Globus pallidus (tissue), 1 donor: ENCODE data around the gene TSPAN31.

Source experiments
- DNase-seq: peaks from one replicate; pipeline ENCODE4 v3.0.0-alpha.2; 2015; ENCODE audit warnings: low spot score

TSPAN31 gene

GRCh38 chr12:57752668-57753000 lies 7.8 kb downstream of the TSPAN31 start:
- no peak for DNase-seq

- no peak for DNase-seq
Observed at GRCh38 chr12:57753756-57754337, 9.0 kb downstream of the TSPAN31 start.

- no peak for DNase-seq
Observed at GRCh38 chr12:57754411-57755193, 9.8 kb downstream of the TSPAN31 start, which contains the start of gene MARCHF9. TSS of gene MARCHF9 (plus strand) at chr12:57755103. CDS start at chr12:57755529, 426 bp downstream.

DNA sequence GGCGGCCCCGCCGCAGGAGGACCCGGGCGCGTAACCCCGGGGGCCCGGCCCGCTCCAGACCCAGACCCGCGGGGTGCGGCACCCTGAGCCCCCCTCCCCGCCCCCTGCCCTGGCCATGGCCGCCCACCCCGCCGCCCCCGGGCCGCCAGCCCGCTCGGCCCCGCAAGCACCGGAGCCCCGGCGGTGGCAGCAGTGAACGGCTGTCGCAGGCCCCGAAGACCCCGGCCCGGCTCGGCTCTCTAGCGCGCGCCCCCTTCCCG lies 10.3 kb downstream of the TSPAN31 start:
- no peak for DNase-seq

DNA sequence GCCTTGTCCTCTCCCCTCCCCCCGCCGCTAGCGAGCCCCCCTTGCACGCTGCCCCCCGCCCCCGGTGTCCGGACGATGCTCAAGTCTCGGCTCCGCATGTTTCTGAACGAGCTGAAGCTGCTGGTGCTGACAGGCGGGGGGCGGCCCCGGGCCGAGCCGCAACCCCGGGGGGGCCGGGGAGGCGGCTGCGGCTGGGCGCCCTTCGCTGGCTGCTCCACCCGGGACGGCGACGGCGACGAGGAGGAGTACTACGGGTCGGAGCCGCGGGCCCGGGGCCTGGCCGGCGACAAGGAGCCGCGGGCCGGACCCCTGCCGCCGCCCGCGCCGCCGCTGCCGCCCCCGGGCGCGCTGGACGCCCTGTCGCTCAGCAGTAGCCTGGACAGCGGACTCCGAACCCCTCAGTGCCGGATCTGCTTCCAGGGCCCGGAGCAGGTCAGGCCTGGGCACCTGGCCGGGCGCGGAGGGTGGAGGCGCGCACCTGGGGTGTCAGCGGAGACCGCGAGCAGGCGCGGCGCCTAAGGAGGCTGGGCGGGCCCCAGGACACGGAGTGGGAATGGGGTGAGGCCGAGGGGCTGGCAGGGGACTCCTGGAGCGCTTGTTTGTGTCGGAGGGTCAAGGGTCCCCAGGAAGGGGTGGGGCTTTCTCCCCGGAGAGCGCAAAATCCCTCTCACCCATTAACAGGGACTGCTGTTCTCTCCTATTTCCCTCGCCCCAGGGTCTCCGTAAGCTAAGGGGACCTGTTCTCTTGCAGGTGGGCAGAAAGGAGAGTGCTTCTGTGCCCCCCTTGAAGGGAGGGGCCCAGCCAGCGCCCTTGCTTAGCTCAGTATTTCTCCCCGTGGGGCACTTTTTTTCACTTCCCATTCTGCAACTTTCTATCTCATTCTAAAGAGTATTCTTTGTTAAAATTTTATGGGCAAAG lies 10.9 kb downstream of the TSPAN31 start:
- DNase-seq: no peak

DNA sequence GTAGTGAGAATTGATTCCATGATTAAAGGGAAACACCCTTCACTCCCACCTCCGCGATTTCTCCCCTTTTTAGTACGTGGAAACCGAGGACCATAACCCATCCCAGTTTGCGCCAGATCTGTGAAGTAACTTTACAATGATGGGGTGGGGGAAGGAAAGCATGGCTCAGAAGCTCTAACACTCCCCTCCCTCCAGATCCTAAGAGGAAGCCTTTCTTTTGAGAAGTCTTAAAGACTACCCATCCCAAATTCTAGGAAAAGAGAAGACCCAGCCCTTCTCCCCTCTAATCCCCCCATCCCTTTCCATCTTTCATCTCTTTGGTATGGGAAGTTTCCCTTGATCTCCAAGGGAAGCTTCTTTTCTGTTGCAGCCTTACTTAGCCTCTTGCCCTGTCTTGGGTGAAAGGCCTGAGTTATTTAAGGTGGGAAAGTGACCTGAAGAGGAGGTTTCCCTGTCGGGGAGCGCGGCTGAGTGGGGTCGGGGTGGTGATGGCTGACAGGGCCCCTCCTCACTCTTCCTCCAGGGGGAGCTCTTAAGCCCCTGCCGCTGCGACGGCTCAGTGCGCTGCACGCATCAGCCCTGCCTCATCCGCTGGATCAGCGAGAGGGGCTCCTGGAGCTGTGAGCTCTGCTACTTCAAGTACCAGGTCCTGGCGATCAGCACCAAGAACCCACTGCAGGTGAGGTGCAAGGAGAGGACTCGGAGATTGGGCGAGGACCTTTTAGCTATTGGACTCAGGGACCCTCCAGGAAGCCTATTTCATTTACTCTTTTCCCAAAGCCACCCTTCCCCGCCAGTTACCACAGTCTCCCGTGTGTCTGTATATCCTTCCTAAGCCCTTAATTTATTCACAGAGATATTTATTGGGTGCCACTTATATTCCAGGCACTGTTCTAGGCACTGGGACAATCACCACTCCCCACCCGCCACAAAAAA lies 11.8 kb downstream of the TSPAN31 start:
- DNase-seq: no peak

DNA sequence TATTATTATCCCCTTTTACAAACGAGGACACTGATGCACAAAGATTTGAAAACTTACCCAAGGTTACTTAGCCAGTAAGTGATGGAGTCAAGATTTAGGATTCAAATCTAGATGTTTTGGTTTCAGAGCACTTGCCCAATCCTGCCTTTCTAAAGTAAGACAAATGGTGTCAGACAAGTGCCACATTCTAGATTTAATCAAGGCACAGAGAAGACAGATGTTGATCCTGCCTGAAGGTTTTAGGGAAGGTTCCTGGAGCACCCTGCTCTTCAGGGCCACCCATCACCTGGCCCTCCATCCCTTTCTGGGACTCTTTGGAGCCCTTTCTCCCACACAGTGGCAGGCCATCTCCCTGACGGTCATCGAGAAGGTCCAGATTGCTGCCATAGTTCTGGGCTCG lies 12.9 kb downstream of the TSPAN31 start:
- DNase-seq: no peak

- no peak for DNase-seq
Observed at GRCh38 chr12:57758552-57759359, 13.9 kb downstream of the TSPAN31 start.

DNA sequence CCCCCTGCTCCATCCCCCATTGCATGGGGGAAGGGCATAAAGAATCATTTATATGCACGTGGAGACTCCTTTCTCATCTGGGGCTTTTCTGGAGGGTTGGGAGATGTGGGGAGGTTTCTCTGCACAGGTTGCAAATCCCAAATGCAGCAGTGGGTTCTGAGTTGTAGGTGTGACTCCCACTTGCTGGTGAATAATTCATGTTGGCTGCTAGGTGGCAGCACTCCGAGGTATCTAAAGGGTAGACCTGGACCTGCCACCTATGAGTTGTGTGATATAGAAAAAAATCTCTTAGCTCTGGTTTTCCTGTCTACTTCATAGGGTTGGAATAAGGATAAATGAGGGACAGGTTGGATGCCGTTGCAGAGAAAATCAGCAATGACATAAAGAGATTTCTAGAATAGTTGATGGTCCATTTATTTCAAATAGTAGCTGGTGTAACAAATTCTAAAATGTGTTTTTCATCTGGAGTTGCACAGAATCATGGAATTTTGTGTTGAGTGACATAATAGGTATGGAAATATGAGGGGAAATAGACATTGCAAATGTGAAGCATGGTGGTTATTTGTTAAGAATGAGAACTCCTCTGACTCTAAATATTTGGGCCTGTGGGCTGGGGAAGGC lies 14.6 kb downstream of the TSPAN31 start:
- DNase-seq: no peak

- DNase-seq: no peak
Observed at GRCh38 chr12:57760347-57760982, 15.6 kb downstream of the TSPAN31 start.

DNA sequence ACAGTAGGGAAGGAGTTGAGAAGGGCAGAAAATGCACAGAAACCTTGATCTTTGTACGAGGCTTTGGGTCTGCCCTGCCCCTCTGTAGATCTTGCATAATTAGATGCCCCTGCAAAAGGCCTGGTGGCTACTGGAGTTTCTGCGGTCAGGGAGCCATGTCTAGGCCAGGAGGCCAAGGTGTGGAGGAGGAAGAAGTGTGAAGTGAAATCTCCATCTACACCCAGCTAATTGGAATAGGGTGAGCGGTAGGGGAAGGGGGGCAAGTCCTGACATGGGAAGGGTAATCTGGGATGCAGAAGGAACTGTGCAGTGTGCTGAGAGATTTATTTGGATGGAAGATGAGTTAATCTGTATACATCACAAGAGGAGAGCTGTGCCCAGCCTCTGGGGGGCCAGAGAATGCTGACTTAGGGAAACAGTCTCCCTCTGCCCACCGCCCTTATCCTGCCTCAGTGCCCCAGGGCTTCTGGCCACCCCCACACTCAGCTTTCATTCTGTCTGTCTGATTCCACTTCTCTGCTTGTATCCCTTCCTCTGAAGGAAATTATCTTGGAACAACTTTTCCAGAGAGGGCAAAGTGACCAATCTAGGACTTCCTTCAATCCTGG lies 16.7 kb downstream of the TSPAN31 start:
- DNase-seq: no peak

DNA sequence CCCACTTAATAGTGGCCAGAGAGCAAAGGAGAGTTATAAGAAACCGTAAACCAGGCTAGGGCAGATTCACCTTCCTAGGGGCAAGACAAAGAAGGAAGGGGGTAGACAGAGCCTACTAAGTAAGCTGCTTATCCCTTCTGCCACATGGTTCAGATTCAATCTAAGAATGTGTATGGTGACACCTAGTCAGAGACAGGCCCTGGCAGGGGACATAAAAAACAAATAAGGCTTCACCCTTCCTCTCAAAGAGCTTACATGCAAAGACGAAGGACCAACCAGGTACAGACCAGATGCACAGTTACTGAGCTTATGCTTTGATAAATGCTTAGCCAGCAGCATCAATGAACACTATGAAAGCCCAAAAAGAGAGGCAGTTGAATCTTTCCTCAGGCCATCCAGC lies 17.6 kb downstream of the TSPAN31 start:
- DNase-seq: no peak

DNA sequence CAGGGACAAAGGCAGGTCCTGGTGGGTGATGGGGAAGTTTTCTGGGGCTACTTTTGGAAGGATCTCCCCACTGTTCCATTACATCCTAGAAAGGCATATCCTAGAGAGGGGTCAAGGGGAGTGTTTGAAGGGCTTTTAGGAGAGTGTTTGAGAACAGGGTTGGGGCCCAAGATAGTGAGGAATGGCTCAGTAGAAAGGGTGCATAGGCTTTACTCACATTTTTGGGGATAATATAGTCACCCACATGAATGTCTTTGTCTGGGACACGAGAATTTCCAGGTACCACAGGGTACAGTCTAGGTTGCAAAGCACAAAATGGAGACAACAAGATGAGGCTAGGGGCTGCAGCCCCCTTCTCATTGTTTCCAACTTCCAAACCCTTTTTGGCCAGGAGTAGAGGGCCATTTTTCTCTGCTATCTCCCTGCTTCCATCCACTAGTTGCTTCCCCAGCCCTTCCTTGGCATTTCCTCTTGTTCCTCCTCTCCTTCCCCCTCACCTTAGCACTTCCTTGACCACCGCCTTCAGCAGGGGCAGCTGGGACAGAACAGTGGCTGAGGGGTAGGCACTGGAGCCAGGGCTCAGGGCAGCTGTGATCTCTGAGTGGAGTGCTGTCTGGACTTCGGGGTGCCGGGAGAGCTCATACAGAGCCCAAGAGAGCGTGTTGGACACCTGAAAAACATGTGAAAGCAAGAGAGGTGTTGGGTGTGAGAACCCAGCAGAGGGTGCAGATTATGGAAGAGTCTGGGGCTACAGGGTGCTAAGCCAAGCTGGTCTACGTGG lies 19.2 kb downstream of the TSPAN31 start:
- no peak for DNase-seq

DNA sequence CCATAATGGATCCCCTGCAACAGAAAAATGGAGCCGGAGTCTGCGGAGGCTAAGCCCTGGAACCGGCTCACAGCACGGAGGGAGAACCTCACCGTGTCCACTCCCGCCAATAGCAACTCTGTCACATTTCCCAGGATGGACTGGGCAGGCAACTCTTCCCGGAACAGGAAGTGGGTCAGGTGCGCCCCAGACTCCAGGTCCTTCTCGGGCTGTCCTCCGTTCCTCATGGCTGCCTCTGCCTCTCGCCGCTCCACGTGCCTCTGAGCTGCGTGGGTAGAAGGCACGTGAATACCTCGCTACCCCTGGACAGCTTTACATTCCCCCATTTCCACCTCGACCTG lies 19.8 kb downstream of the TSPAN31 start:
- no peak for DNase-seq

GRCh38 chr12:57765003-57765697 lies 20.3 kb downstream of the TSPAN31 start:
- DNase-seq: no peak

DNA sequence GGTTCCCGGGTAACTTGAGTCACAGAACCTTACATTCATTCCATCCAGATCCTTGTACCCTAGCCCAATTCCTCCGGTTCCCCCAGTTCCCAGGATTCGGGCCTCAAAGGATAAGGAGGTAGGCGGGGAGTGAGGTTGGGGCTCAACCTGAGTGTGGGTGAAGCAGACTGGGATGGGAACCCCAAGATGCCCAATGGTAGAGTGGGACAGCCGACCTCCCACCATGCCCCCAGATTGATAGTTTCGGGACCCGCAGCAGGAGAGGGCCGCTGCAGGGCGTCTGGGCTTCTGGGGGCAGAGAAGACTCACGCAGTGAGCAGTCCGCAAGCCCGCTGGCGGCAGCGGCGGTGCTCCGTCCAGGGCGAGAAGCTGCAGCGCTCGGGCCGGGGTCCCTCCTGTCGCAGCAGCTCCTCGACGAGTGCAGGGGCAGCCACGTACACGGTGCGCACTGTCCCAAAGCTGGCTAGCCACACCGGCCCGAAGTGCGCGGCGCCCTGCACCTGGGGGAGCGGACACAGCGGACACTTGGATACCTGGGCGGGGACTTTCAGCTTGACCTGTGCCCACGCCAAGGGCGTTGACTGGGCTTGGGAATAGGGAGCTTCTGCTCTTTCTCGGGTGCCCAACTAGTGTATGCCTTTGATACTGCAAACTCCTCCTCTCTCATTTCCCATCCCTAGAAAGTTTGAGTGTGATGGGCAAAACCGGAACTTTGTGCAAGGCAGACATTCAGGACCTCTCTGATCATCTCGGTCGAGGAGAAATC lies 21.0 kb downstream of the TSPAN31 start:
- DNase-seq: no peak

DNA sequence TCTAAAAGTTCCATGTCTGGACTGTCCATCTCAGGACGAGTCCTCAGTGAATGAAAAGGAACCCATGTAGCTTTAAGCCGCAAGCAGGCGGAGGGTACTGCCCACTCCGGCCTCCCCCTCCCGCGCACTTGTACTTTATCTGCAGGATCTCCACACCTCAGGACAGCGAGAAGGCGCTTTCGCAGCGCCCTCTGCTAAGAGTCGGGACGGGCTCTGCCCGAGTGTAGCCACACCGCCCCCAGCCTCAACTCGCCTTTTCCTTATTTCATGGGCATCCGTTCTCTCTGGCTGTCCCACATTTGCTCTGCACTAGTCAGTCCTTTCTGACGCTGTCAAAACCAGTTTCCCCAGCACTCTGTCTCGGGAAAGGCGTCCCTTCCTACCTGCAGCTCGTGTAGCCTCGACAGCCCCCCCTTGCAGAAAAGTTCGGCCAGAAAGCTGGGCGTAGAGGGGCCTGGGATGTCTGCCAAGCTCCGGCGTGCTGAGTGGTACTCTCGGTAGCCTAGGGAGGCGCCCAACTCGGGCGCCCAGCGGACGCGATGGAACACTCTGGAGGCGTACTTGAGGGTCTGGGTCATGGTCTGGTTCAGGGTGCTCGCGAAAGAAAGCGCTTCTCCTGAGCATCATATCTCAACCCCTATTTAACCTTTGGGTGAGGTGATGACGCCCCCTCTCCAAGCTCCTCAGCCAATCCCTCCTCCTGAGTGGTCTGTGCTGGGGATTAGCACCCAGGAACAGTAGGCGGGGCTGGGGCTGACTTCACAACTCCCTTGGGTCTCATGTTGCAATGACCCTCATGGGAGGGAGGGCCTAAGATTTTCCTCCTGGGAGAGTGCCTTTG lies 21.8 kb downstream of the TSPAN31 start, which contains the start of gene CYP27B1:
Gene CYP27B1 (minus strand): TSS at position 615 of the 841 bp plus-strand sequence. CDS start 37 bp downstream, at position 578.
- DNase-seq: no peak
